DMS79 (cell line): ENCODE results near the gene REC8.
"Not testable (repeated sequence)": the region's sequence is repeated elsewhere in the genome, so short reads cannot be mapped to it uniquely, and the experiment has no call there.

Experiments used
- DNase-seq: peaks from one replicate; lab custom pipeline; 2025; lab: John Stamatoyannopoulos, UW

Gene REC8

GRCh38 chr14:24183014-24183481, 11.2 kb downstream of the REC8 start:
- DNase-seq: no peak

DNA sequence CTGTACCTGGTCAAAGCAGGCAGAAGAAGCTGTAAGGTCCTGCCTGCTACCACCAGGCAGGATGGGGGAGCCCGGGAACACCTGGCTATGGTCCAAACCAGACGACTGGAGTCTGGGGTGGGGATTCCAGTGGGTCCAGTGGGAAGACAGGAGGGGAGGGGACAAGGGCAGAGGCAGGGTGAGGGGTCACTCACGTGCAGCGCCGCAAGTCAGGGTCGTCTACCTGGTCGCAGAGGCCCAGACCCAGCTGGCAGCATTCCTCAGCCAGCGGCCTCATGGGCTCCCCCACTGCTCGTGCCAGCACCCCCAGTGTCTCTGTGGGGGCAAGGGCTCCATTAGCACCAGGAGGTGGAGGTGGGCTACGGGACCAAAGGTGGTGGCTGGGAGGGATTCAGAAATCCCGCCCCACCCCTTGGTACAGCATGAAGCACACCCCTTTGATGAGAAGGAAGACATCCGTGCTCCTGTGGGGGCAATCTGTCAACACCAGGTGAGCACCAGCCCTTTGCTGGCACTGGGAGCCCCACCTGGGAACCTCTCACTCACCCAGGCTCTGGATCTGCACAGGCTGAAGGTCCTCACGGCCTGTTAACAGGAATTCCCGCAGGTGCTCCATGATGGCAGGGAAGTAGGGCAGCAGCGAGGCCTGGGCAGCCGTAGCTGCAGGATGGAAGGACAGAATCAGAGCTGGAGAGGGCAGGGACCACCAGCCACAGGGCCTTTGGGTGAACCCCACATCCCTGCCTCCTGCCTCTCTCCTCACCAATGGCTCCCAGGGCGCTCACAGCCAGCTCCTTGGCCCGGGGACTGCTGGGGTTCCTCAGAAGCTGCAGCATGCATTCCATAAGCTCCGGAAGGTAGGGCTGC, 12.5 kb downstream of the REC8 start:
- DNase-seq: no peak

GRCh38 chr14:24185026-24185425, 13.1 kb downstream of the REC8 start:
- no peak for DNase-seq

- DNase-seq: no peak
Observed at GRCh38 chr14:24185741-24186140, 13.9 kb downstream of the REC8 start.

GRCh38 chr14:24186831-24187538, 15.1 kb downstream of the REC8 start:
- DNase-seq: no peak

- DNase-seq: no peak
Observed at GRCh38 chr14:24187539-24187915, 15.6 kb downstream of the REC8 start.

- peak; percentile 98 for DNase-seq
Observed at GRCh38 chr14:24188251-24189058, 16.6 kb downstream of the REC8 start, which contains the start of gene IPO4. Gene IPO4 (minus strand): TSS chr14:24188816. CDS start chr14:24188787, 29 bp downstream.

- DNase-seq: no peak
Observed at GRCh38 chr14:24189059-24189375, 17.1 kb downstream of the REC8 start.

- DNase-seq: no peak
Observed at GRCh38 chr14:24189460-24189859, 17.6 kb downstream of the REC8 start.

DNA sequence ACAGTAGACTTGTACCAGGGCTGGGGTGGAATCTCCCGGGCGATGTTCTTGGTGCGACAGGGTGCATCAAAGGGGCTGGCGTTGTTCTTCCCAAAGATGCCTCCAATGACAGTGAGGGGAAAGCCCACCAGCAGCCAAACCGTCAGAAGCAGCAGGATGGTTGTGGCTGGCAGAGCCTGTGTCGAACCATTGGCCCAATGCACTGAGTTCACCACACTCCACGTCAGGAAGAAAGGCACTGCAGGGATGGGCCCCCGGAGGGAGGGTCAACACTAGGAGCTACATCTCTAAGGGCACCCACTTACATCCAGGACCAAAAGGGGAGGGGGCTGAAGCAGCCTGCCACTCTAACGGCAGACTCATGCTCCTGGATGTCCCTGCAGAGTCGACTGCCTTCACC, 18.5 kb downstream of the REC8 start:
- DNase-seq: no peak

- DNase-seq: no peak
Observed at GRCh38 chr14:24192933-24193332, 21.1 kb downstream of the REC8 start.

DNA sequence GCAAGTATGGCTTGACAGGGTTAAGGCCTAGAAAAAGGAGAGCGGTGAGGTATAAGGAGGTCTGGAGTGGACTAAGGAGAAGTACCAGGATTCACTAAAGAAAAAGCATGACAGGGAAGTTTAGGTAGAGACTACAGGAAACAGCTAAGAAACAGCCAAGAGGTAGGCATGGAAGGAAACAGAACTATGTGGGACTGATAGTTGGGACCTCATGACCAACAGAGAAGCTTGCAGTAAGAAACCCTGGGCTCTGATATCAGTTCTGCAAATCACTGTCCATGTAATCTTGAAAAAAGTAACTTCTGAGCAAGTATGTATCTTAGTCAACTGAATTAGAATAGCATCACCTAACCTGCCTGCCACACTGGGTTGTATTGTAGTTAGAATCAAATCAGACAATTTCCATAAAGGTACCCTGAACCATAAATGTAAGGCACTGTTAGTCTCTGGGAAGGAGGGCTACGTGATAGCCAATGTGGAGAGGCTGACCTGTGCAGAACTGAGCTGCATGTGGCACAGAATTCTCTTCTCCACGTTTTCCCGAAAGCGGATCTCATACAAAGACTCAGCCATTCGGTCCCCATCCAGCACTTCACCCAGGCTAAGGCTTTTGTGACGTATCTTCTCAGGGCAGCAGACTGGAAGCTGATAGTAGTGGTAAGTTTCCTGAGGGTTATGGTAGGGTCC, 22.4 kb downstream of the REC8 start:
- no peak for DNase-seq

DNA sequence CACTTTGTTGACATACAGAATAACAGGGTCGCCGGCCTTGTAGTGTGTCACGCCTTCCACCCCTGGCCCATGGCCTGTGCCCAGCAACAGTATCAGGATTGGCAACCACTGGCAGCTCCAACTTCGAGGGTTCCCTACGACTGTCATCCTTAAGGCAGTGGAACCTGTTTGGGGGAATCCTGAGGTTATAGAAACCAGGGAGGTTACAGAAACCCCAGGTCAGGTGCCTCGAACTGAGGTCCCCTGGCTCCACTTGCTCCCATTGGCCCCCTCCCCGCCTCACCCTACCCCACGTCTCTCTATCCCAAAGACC, 22.9 kb downstream of the REC8 start:
- DNase-seq: no peak

DNA sequence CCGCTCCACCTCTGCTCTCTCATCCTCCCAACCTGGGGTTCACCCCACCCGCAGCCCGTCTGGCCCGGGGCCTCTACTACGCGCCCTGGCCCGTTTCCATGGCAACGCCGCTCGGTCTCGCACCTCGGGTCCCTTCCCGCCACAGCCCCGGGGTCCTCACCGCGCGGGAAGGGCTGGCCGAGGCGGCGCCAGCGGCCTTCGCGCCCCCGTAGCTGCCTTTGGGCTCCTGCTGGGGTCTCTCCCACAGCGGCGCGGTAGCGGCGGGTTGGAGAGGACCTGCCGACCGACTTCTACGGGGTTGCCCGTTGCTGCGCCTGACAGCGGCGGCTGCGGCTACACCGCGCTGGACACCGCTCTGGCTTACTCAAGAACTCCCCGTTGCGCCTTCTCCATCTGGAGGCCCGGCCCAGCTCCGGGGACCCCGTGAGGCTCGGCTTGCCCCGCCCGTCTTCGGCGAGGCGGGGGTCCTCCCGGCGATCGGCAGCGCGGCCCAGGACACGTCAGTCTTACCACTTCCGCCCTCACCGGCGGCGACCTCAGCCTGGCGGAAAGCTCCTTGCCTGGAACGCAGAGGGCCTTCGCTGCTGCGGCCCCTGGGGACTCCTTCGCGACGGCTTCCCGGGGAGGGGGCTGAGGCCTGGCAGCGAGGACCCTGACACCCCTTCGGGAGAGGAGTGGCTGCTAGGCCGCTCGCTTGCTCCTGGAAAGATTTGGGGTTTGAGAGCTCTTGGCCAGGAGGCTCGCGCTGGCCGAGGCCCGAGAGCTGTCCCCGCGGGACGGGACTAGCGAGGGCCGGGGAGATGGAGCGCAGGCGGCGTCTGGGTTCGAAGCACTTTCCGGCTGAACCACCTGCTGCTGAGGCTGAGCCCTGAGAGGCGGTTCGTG, 23.5 kb downstream of the REC8 start, which contains the start of gene TM9SF1:
Gene TM9SF1, minus strand, starts transcription at position 256 of the 885 bp plus-strand sequence. CDS start 422 bp downstream, outside the sequence.
- DNase-seq: peak; percentile 88

DNA sequence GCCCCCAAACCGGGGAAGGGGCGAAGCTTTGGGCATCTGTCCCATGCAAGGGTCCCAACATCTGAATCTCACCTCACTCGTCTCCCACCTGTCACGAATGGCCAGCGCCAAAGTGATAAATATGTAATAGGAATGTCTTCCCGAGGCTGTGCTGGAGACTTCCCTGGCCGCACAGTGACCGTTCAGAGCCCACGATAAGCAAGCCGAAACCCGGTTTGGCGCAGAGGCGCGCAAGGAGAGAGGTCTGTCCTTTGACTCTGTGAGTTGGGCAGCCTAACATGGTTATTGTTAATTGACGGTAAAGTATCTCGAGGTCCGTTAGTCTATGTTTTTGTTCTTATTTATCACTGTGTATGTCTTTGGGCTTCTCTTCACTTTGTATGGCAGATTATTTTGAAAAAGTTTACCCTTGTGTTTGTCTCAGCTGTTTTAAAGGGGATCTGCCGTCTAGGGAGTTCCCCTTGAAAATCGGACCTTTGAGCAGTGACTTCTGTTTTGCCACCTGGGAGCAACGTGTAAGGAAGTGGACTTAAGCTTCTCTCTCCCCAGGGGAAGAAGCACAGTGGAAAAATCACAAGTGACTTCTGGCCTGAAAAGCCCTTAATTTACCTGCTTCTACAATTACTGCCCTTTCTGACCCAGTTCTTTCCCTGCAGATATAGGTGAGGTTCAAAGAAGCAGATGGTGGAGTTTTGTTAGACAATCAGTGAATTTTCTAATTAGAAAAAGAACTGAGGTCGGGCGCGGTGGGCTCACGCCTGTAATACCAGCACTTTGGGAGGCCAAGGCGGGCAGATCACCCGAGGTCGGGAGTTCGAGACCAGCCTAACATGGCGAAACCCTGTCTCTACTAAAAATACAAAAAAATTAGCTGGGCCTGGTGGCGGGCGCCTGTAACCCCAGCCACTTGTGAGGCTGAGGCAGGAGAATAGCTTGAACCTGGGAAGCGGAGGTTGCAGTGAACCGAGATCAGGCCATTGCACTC, 24.5 kb downstream of the REC8 start:
- DNase-seq: peak; percentile 16

DNA sequence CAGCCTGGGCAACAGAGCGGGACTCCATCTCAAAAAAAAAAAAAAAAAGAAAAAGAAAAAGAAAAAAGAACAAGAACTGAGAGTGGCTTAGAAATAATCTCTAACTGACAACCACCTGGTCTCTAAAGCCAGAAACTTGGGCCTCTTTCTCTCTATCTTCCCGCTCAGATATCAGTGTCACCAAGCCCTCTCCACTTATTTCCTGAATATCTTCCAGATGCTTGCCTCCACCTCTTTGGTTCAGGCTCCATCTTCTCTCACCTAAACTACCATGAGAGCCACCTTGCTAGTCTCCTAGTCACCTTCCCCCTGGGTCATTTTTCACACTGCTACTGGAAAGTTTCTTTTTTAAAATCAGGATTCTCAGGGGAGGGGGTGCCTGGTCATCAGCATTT, 25.2 kb downstream of the REC8 start:
- DNase-seq: no peak

DNA sequence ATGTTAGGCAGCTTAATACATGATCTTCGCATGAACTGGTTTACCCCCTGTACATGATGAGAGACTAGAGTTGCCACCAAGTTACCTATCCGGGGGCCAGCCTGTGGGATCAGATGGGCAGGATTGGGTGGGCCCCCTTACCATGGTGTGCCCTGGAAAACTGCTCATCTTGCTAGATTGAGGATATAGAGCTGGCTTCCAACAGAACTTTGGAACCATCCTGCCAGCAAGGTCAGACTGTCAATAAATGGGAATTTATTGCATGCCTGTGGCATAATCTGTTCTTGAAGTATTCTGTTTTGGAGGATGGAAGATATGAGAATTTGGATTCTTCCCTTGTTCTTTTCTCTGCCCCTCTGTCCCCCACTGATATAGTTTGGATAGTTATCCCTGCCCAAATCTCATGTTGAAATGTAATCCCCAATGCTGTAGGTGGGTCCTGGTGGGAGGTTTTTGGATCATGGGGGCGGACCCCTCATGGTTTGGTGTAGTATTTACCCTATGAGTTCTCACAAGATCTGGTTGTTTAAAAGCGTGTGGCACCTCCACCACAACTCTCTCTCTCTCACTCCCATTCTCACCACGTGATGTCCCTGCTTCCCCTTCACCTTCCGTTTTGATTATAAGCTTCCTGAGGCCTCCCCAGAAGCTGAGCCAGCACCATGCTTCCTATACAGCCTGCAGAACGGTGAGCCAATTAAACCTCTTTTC, 27.1 kb downstream of the REC8 start:
- DNase-seq: no peak

DNA sequence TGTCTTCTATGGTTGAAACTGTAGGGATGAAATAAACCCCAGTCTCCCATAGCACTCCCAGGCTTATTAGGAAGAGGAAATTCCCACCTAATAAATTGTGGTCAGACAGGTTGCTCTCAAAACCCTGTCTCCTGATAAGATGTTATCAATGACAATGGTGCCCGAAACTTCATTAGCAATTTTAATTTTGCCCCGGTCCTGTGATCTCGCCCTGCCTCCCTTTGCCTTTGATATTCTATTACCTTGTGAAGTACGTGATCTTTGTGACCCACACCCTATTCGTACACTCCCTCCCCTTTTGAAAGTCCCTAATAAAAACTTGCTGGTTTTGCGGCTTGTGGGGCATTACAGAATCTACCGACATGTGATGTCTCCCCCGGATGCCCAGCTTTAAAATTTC, 30.7 kb downstream of the REC8 start:
- not testable (repeated sequence) for DNase-seq
